NAMALWA (cell line): Measurements from ENCODE around the gene SUPT20HL1.
"Not testable (repeated sequence)": the region's sequence is repeated elsewhere in the genome, so short reads cannot be mapped to it uniquely, and the experiment has no call there.

Source experiments
- DNase-seq: peaks from one replicate; pipeline ENCODE4 v3.0.0-alpha.2; 2015; ENCODE audit warnings: low spot score

The SUPT20HL1 gene

DNA sequence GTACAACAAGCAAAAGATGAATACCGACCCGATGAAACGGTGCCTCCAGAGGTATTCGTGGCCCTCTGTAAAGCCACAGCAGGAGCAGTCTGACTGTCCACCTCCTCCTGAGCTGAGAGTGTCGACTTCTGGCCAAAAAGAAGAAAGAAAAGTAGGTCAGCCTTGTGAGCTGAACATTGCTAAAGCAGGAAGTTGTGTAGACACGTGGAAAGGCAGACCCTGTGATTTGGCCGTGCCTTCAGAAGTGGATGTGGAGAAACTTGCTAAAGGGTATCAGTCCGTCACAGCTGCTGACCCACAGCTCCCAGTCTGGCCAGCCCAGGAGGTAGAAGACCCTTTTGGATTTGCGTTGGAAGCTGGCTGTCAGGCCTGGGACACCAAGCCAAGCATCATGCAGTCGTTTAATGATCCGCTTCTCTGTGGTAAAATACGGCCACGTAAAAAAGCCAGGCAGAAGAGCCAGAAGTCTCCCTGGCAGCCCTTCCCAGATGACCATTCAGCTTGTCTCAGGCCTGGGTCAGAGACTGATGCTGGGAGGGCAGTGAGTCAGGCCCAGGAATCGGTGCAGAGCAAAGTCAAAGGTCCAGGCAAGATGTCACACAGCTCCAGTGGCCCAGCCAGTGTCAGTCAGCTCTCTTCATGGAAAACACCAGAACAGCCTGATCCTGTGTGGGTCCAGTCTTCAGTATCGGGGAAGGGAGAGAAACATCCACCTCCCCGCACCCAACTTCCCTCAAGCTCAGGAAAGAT, 3.2 kb downstream of the SUPT20HL1 start:
- DNase-seq, result not testable (repeated sequence)

DNA sequence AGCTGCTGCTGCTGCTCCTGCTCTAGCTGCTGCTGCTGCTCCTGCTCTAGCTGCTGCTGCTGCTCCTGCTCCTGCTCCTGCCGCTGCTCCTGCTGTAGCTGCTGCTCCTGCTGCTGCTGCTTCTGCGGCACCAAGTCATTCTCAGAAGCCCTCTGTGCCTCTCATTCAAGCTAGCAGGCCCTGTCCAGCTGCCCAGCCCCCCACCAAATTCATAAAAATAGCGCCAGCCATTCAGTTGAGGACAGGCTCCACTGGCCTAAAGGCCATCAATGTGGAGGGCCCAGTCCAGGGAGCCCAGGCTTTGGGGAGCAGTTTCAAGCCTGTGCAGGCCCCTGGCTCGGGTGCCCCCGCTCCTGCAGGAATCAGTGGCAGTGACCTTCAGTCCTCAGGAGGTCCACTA, 3.9 kb downstream of the SUPT20HL1 start:
- DNase-seq, result no peak

DNA sequence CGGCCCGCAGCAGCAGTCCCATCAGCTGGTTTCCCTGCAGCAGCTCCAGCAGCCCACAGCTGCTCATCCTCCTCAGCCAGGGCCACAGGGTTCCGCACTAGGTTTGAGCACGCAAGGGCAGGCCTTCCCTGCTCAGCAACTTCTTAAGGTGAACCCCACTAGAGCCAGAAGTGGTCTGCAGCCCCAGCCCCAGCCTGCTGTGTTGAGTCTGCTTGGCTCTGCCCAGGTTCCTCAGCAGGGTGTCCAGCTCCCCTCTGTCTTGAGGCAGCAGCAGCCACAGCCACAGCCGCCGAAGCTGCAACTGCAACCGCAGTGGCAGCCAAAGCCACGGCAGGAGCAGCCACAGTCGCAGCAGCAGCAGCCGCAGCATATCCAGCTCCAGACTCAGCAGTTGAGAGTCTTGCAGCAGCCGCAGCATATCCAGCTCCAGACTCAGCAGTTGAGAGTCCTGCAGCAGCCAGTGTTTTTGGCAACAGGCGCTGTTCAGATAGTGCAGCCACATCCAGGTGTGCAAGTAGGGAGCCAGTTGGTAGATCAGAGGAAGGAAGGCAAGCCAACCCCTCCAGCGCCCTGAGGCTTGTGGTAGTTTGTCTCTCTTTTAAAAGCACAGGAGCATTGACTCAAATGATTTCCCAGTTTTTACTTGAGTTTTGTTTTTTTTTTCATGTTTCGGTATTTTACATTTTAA, 4.6 kb downstream of the SUPT20HL1 start:
- DNase-seq, result no peak

DNA sequence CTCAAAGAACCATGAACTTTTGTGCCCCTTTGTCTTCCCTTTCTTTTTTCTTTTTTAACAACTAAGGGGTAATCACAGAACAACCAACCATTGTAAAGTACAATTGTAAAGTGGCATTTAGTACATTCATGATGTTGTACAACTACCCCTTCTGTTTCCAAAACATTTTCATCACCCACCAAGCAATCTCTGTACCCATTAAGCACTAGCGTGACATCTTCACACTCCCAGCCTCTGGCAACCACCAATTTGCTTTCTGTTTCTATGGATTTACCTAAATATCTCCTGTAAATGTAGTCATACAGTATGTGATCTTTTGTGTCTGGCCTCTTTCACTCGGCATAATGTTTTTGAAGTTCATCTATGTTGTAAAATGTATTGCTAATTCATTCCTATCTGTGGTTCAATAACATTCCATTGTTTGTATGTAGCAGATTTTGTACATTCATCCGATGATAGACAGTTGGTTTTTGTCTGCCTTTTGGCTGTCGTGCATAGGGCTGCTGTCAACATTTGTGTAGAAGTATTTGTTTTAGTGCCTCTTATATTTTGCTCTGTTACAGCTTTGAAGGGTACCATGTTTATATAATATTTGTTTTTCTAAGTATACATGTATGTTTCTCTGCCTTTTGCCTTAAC, 6.4 kb downstream of the SUPT20HL1 start:
- DNase-seq, result not testable (repeated sequence)

DNA sequence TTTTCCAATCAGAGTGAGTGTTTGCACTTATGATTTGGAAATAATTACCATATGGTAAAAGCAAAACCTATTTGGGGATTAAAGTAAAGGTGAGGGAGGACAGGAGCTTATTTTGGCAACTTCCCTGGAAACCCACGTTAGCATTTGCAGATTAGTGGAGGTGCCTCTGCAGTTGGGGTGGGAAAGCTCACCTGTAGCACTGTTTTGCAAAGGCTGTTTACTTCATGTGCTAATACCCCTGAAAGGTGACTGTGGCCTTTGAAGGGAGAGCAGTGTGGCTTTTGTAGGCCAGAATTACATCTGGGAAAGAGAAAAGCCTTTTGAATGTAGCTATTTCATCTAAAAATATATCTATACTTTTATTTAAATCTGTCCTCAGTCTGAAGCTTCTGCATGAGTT, 9.4 kb downstream of the SUPT20HL1 start:
- DNase-seq, result no peak

DNA sequence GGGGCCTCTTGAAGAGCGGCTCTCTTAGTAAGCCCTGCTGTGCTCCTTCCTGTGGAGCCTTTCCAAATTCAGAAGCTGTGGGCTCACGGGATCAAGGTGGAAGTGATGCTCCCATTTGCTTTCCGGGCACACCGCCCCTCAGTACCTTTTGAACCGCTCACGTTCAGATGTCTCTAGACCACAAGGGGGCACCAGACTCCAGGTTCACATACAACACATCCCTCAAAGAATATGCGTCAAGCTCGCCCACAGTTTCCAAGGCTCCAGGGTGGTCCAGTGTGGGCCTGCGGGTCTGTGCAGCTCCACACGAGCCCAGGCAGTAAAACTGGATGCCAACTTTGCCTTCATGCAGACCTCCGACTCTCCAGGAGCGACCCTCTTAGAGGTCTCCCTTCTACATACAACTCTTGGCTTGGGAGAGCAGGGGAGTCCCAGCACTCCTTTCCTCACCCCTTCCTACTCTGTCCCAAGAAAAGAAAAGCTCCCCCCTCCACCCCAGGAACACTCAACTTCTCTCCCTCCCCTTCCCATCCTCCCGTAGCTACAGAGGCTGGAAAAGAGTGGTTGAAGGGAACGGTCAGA, 11.0 kb downstream of the SUPT20HL1 start:
- peak; percentile 71 for DNase-seq

DNA sequence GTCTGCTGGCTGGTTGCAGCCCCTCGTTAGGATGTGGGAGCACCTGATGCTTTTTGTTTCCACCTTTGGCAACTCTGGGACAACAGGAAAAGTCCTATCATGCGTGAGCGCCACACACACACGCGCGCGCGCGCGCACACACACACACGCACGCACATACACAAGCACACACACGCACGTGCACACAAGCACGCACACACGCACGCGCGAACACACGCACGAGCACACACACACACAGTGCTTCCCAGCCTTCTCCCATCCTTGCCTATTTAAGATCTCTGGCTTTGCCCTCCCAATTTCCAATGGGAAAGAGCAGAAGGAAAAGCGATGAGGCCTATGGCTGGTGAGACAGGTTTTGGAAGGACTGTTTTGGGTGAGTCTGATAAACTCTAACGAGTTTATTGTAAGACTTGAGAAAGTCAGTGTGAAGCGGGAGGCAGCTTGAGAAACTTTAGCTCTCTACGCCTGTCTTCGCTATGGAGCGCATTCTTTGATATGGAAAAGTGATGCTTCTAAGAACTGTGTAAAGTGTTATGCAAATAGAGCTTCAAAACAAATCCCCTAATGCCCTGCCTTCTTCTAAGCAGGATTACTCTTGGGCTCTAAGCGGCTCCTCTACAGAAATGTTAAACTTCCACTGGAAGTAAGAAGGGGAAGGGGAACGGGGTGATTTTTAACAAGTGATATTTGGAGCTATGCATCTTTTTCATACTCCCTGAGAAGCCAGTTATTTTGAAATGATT, 11.8 kb downstream of the SUPT20HL1 start:
- DNase-seq, result no peak

DNA sequence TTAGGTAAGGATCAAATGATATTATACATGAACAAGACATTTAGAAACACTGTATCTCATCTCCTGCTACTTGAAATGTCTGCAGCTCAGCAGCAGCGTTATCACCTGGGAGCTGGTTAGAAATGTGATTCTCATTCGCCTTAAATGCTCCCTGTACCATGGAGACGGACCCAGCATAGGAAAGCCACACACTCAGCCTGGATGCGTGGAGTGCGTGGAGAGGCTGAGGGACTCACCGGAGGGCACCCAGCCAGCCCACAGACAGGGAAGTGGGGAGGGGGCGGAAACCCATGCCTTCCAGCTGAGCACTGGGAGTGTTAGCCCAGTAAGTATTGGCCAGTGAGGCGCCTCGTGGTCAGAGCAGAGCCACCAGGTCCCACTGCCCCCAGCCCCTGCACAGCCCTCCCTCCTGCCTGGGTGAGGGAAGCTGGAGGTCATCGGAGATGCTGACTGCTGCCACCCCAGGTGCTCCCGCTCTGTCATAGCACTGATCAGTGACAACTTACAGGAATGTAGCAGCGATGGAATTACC, 15.2 kb downstream of the SUPT20HL1 start:
- no peak for DNase-seq

DNA sequence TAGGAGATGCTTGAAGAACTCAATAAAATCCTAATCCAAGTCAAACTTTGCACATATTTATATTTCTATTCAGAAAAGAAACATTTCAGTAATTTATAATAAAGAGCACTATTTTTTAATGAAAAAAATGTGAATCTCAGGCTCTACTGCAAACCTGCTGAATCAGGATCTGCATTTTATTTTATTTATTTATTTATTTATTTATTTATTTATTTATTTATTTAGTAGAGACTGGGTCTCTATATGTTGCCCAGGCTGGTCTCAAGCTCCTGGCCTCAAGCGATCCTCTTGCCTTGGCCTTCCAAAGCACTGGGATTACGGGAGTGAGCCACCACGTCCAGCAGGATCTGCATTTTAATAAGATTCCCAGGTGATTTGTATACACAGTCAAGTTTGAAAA, 16.0 kb downstream of the SUPT20HL1 start:
- DNase-seq, result no peak

DNA sequence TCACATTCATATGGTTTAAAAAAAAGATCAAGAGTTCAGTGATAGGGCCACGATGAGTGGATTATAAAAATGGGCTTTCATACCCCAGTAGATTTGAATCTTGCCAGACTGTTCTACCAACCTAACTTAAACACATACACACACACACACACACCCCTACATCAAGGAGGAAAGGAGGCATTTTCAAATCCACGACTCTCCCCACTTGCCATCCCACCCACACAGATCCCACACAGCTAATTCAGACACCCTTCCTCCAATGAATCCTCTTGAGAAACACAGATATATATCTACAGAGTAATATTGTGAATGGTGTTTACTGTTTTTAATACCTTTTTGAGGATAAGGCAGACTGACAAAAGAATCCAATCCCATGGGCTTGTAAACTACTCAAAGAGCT, 16.8 kb downstream of the SUPT20HL1 start:
- no peak for DNase-seq

DNA sequence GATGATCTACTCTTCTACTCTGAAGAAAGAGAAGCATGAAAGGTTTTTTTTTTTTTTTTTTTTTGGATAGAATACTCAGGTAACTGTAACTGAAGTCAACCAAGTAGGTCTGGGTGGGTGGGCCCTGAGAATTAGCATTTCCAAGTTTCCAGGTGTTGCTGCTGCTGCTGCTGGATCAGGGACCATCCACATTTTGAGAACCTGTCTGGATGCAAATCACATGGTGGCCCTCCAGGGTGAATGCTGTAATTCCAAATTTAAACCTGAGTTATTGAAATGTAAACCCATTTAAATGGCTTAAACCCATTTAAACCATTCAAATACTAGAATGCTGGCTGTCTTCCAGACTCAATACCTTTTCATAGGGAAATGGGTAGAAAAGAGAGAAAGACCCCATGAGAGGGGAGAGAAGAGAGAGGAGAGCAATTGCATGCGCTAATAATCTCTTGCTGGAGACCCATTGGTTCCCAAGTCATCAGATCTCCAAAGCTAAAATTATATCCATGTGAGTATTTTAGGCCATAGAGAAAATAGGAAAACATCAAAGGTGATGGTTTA, 17.6 kb downstream of the SUPT20HL1 start:
- DNase-seq, result no peak

DNA sequence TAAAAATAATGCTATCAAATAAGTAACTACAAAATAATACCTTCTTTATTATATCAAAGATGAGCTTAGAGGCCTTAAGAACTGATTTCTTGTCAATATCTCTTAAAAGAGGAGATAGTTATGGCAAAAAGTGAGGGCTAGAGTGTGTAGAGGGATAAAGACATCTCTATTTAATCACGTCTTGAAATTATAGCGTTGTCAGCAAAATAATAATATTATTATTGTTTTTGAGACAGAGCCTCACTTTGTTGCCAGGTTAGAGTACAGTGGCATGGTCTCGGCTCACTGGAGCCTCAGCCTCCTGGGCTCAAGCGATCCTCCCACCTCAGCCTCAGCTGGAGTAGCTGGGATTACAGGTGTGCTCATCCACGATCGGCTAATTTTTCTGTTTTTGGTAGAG, 18.3 kb downstream of the SUPT20HL1 start:
- DNase-seq, result no peak

DNA sequence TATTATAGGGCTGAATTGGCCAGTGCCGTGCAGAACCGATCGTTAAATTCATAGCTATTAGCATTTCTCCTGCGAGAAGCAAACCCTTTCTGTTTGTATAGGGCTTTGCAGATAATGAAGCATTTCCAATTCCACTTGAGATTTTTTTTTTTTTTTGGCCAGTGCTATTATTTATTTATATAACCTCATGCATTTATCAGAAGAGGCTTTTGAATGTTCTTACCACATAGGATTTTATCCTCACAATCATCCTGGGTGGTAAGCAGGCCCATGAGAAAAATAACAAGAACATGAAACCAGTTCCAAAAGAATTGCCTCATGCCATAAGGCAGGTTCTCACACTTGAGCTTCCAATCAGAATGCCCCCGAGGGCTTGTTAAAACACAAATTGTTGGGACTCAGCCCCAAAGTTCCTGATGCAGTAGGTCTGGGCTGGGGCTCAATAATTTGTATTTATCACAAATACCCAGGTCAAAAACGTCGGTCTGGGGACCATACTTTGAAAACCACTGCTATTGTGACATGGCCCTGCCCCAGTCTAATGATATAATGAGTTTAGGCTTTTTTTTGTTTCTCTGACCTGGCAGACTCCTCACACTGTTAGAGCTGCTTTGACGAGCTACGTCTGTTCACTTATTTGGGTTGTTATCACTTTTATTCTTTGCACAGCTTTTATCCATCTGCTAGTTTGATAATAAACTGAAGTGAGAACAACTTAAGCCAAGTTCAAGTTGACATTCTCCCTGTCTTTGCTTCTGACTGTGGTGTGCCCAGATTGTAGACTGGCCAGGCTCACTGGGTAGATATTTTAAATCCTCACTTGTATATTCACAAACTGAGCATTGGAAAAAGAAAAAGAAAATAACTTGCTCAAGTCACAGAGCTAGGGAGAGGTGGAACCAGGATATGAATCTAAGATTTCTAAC, 20.1 kb downstream of the SUPT20HL1 start:
- no peak for DNase-seq

DNA sequence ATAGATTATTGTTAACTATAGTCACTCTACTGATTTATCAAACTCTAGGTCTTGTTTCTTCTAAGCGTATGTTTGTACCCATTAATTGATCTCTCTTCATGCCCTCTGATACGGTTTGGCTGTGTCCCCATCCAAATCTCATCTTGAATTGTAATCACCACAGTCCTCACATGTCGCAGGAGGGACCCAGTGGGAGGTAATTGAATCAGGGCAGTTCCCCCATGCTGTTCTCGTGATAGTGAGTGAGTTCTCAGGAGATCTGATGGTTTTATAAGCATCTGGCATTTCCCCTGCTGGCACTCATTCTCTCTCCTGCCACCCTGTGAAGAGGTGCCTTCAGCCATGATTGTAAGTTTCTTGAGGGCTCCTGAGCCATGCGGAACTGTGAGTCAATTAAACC, 21.9 kb downstream of the SUPT20HL1 start:
- not testable (repeated sequence) for DNase-seq

DNA sequence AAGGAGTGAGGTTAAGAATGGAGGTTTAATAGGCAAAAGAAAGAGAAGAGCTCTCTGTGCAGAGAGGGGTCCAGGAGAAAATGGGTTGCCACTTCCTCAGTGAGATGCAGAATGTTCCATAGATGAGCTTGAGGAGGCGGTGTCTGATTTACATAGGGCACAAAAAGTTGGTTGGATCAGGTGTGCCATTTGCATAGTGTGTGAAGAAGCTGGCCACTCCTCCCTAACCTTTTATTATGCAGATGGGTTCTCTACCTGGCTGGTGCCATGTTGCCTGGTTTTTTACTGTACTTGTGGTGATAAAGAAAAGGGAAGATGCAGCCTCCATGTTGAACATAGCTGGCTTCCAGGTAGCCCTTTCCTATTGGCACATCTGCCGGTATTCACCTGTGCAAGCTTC, 27.3 kb downstream of the SUPT20HL1 start:
- DNase-seq, result no peak

DNA sequence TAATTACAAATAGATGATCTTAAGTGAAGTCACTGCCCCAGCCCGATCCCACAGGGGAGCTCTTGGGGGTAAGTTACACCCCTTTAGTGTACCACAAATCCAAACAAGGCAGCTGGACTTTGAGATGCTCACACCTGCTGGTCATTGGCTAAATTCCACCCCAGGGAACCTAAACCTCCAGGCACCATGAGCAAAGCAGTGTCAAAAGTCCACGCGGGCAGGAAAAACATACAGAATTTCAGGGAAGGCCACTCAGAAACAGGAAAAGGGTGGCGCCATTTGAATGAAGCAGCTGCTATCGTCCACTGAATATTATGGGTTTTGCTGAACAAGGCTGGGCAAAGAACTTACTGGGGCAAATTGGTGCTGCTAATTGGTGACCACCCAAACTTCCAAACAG, 30.9 kb downstream of the SUPT20HL1 start:
- DNase-seq, result no peak

DNA sequence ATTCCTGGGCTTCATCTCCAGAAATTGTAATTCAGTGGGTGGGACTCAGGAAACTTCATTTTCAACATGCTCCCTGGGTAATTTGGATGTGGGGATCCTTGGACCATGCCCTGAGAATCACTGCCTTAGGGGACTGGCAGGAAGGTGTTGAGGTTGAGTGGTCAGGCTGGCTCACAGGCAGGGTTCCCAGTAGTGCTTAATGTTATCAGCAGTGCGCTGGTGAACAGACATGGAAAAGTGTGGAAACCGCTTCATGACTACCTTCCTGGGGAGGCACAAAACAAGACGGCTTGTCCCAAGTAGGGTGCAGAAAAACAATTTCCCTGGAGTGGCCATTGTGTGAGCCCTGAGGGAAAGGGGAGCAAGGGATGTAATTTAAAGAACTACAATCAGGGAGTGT, 31.4 kb downstream of the SUPT20HL1 start:
- no peak for DNase-seq

DNA sequence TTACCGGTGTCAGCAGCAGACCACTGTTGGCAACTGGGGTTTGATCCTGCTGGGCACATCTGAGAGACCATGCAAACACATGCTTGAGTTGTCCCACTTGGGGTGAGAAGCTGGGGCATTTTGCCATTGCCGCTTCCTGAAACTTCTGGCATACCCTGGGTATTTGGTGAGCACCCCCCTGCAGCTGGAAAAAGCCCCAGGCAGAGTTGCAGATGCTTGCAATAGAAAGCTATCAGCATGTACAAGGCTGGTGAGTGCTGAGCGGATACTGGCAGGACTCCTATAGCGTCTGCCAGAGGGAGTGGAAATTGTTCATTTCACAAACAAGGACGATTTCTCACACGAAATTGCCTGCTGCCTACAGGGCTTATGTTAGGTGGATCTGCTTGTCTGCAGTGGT, 32.3 kb downstream of the SUPT20HL1 start:
- no peak for DNase-seq

DNA sequence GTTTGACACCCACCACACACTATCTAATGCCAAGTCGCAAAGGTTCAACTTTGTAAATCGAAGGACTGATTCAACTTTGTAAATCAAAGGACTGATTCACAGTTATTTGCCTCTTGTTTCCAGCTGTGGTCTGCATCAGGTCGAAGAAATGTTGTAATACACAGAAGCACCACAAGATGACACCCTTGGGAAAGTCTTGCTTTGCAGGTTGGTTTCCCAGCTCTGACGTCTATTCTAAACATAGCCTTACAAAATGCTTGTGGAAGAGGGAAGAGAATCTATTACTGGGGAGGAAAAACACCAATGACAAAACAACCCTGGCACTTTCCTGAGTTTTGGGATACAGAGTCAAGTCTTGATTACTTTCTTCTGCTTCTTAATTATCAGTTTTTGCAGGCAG, 35.3 kb downstream of the SUPT20HL1 start:
- peak; percentile 69 for DNase-seq

DNA sequence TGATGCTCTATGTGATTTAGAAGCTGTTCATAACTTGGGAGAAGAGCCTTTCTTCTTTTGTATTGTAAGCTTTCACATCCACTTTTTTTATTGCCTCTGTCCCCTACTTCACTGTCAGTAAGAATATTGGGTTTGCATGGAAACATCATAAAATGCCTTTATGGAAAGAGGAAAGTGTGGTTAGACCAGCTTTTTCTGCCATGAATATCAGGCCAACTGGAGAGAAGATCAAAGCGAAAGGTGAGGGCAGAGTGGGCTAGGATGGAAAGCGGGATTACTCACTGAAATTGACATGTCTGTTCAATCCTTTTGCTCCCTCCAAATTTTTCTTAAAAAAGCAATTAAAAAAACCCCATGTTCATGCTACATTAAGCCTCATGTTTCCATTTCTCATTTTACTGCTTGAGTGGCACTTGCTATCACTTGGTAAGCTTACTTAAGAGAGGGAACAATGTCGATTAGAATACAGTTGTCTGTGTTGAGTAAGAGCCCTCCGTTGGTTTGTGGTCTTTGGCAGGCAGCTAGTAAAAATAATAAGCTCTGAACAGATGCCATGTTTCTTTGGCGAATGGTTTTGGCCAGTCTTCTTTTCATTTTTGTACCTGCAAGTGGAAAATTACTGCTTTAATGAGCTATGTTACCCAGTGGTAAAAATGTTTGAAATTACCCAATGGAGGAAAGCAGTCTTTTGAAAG, 35.9 kb downstream of the SUPT20HL1 start:
- DNase-seq, result no peak
